ENCODE measurements around the gene SORCS1.

Gene SORCS1

DNA sequence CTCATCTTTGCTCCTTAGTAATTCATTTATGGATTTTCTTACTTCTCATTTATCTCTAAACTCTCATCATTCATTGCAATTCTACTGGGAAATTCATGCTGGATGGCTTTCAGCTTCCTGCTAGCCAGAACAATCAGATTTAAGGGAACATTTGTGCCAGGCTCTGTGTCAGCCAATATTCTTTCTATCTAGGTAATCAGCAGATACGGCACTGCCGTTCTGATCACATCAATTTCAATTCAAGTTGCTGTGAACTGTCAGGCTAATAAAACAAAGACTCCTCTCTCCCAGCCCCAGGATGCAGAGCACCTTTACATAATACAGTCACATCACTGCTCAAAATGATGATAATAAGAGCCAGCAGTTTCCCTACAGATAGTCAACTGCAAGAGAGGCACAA lies 468.3 kb downstream of the SORCS1 start:
- no peak for TF ChIP-seq CTCF (IDR thresholded peaks at IDR 0.05; ENCODE audit: control insufficient read depth, extremely low read depth, insufficient read depth)
- DNase-seq (ENCODE audit: low read depth): no peak
- no peak overlapping the region for H3K4me3 ChIP-seq (ENCODE audit: low read depth, low read length)

DNA sequence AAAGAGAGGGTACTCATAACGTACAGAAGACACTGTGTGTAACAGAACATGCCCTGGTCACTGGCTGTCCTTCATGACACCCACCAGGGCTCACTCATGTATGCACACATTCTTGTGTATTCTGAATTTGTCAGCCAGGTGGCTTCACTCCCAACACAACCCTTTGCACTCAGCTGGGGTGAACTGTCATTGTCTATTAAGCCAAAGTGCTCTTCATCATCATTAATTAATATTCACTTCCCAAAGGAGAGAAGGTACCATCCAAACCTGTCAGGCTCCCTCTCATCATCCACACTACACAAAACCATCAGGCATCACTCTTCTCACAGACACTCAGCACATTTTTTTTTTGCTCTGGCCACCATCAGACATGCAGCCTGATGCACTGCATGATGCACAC lies 469.8 kb downstream of the SORCS1 start:
- no peak overlapping the region for H3K4me3 ChIP-seq (ENCODE audit: low read depth, low read length)
- DNase-seq (ENCODE audit: low read depth): no peak
- TF ChIP-seq CTCF (IDR thresholded peaks at IDR 0.05; ENCODE audit: control insufficient read depth, extremely low read depth, insufficient read depth): no peak

DNA sequence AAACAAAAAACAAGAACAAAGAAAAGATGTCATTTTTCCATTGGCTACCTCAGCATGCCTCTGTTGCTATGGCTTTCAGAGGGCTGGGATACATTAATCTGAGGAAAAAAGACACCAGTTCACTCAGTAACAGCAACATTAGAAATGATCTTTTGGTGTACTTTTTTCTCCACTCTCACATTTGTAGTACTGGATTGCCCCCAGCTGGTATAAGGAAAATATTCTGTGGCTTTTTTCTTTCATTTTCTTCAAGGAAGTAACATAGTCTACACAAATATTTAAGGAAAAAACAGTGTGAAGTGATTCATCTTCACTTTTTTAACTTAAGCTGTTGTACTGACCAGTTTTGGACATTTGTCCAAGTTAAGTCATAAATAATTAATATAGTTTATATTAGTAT lies 482.3 kb downstream of the SORCS1 start:
- DNase-seq (ENCODE audit: low read depth): no peak
- H3K4me3 ChIP-seq (ENCODE audit: low read depth, low read length): no peak overlapping the region
- no peak for TF ChIP-seq CTCF (IDR thresholded peaks at IDR 0.05; ENCODE audit: control insufficient read depth, extremely low read depth, insufficient read depth)

GRCh38 chr10:106680061-106680460 lies 484.4 kb downstream of the SORCS1 start:
- H3K4me3 ChIP-seq (ENCODE audit: low read depth, low read length): no peak overlapping the region
- no peak for DNase-seq (ENCODE audit: low read depth)
- TF ChIP-seq CTCF (IDR thresholded peaks at IDR 0.05; ENCODE audit: control insufficient read depth, extremely low read depth, insufficient read depth): no peak

DNA sequence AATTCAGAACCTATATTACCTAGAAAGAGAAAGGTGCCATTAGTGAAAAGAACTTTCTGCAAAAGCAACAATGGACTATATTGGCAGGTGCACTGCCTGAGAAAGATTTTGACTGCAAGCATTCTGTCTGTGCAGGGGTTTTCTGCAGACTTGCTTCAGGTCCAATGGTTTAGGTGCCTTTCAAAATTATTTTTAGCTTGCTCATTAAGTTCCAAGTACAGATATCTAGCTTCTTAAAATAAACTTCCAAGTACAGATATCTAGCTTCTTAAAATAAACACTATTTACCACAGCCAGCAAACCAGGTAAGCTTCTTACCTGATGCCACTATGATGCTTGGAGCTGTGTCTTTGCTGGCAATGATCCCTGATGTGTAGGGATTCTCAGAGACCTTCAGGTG lies 485.2 kb downstream of the SORCS1 start:
- TF ChIP-seq CTCF (IDR thresholded peaks at IDR 0.05; ENCODE audit: control insufficient read depth, extremely low read depth, insufficient read depth): no peak
- H3K4me3 ChIP-seq (ENCODE audit: low read depth, low read length): no peak overlapping the region
- no peak for DNase-seq (ENCODE audit: low read depth)

GRCh38 chr10:106672517-106673175 lies 491.9 kb downstream of the SORCS1 start:
- no peak for DNase-seq (ENCODE audit: low read depth)
- no peak overlapping the region for H3K4me3 ChIP-seq (ENCODE audit: low read depth, low read length)
- no peak for TF ChIP-seq CTCF (IDR thresholded peaks at IDR 0.05; ENCODE audit: control insufficient read depth, extremely low read depth, insufficient read depth)

- no peak for TF ChIP-seq CTCF (IDR thresholded peaks at IDR 0.05; ENCODE audit: control insufficient read depth, extremely low read depth, insufficient read depth)
- DNase-seq (ENCODE audit: low read depth): no peak
- no peak overlapping the region for H3K4me3 ChIP-seq (ENCODE audit: low read depth, low read length)
These were observed 502.8 kb downstream of the SORCS1 start for GRCh38 chr10:106661767-106662140.

Data from LNCaP clone FGC (cell line).